Activated CD8-positive, alpha-beta memory T cell treated with anti-CD3 and anti-CD28 coated beads, Interleukin-2, amount 50 U/mL, for 48 hours (primary cell): ENCODE measurements around the gene SERPIND1.
A peak's percentile ranks its signal among the peaks of the same experiment; 100 is the strongest.
"Not testable (repeated sequence)": the region's sequence is repeated elsewhere in the genome, so short reads cannot be mapped to it uniquely, and the experiment has no call there.

Experiments
- DNase-seq: peaks from one replicate; pipeline ENCODE4 v3.0.0-alpha.2; 2020

Gene SERPIND1

GRCh38 chr22:20747223-20747622 lies 26.7 kb upstream of the SERPIND1 start:
- no peak for DNase-seq

GRCh38 chr22:20748082-20748481 lies 25.8 kb upstream of the SERPIND1 start:
- DNase-seq = no peak

- DNase-seq = no peak
Observed at GRCh38 chr22:20748731-20749428, 25.0 kb upstream of the SERPIND1 start.

GRCh38 chr22:20749453-20749852 lies 24.5 kb upstream of the SERPIND1 start:
- no peak for DNase-seq

- DNase-seq = peak; percentile 63
Observed at GRCh38 chr22:20750461-20751184, 23.3 kb upstream of the SERPIND1 start.

- no peak for DNase-seq
Observed at GRCh38 chr22:20751185-20751851, 22.6 kb upstream of the SERPIND1 start.

- no peak for DNase-seq
Observed at GRCh38 chr22:20752104-20752741, 21.7 kb upstream of the SERPIND1 start.

- DNase-seq = no peak
Observed at GRCh38 chr22:20752873-20753272, 21.0 kb upstream of the SERPIND1 start.

GRCh38 chr22:20756846-20757245 lies 17.1 kb upstream of the SERPIND1 start:
- DNase-seq = no peak

GRCh38 chr22:20758688-20759087 lies 15.2 kb upstream of the SERPIND1 start:
- DNase-seq = no peak

GRCh38 chr22:20760084-20760483 lies 13.8 kb upstream of the SERPIND1 start:
- DNase-seq = no peak

GRCh38 chr22:20761536-20761935 lies 12.4 kb upstream of the SERPIND1 start:
- DNase-seq = no peak

- no peak for DNase-seq
Observed at GRCh38 chr22:20762233-20762796, 11.6 kb upstream of the SERPIND1 start.

GRCh38 chr22:20763630-20764470 lies 10.1 kb upstream of the SERPIND1 start:
- DNase-seq = no peak

- DNase-seq = no peak
Observed at GRCh38 chr22:20764471-20764720, 9.5 kb upstream of the SERPIND1 start.

- DNase-seq = no peak
Observed at GRCh38 chr22:20764729-20765128, 9.2 kb upstream of the SERPIND1 start.

GRCh38 chr22:20765938-20766337 lies 8.0 kb upstream of the SERPIND1 start:
- no peak for DNase-seq

- DNase-seq = no peak
Observed at GRCh38 chr22:20766530-20766929, 7.4 kb upstream of the SERPIND1 start.

GRCh38 chr22:20769496-20769826 lies 4.5 kb upstream of the SERPIND1 start:
- not testable (repeated sequence) for DNase-seq

- DNase-seq = no peak
Observed at GRCh38 chr22:20771918-20772625, 1.8 kb upstream of the SERPIND1 start.

- DNase-seq = no peak
Observed at GRCh38 chr22:20774882-20775281, 969 bp downstream of the SERPIND1 start.

GRCh38 chr22:20775342-20775895 lies 1.5 kb downstream of the SERPIND1 start:
- DNase-seq = no peak
